GM23248 (cell line): ENCODE data around the gene NCAPD2.
"Not testable (repeated sequence)": the region's sequence is repeated elsewhere in the genome, so short reads cannot be mapped to it uniquely, and the experiment has no call there.

Source experiments
- EZH2 ChIP-seq: fragments of 200-600 bp; sonication (generic); IDR thresholded peaks from 2 replicates; pipeline ENCODE4 v1.6.1; 2018; ENCODE audit warnings: antibody characterized with exemption, mild to moderate bottlenecking; ENCODE audit not compliant: insufficient read depth, poor library complexity, severe bottlenecking
- EZH2phosphoT487 ChIP-seq: fragments of 200-600 bp; sonication (generic); IDR thresholded peaks from 2 replicates; pipeline ENCODE4 v1.6.1; 2018; ENCODE audit warnings: antibody characterized with exemption, moderate library complexity, mild to moderate bottlenecking, low read depth; ENCODE audit not compliant: insufficient read depth

GRCh38 chr12:6497291-6497690 lies 3.4 kb downstream of the NCAPD2 start:
- TF ChIP-seq EZH2phosphoT487, EZH2: not testable (repeated sequence)
